ENCODE measurements around the gene PCNX4.

GRCh38 chr14:60184905-60185555 is 93.3 kb downstream of the PCNX4 start:
- TF ChIP-seq CTCF (IDR thresholded peaks at IDR 0.05; ENCODE audit: low read depth, low read length) (no peak), EZH2phosphoT487 (IDR thresholded peaks at IDR 0.05; ENCODE audit: low read depth) (no peak)
